Measurements from ENCODE around the gene PLPP3. TPM values are rescaled to one million over a fixed set of nuclear protein-coding genes. Genes with fewer than 3 reads are reported as not detected.
A peak's percentile ranks its signal among the peaks of the same experiment; 100 is the strongest.

The PLPP3 gene
- polyA plus RNA-seq, 1 of the 3 experiments (the other 2 are of a cell fraction) = 32.2 TPM

DNA sequence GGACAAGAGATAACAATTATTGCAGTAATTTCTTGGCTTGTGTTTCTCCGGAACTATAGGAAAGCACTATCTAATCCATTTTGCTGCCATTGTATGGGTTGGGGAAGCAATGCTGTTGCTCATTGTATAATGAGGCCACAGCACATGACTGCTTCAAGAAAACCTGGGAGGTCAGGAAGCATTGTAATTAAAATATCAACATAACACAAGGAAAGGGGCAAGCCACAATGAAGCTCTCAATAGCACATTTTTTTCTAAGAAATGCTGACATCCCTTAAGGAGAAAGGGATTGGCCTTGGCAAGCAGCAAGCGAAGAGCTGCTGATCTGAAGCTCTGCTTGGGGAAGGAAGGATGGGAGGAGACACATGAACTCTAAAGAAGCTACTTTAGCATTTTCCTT, 44.0 kb downstream of the PLPP3 start:
- DNase-seq = no peak
- H4K20me1 ChIP-seq (ENCODE audit: insufficient read depth) = peaks cover 6% of the 10 kb centered on the region; the same call in 1 of the 2 replicates
- no peaks in the 10 kb centered on the region for H3K9me3 ChIP-seq
- peaks cover 6% of the 10 kb centered on the region; the same call in 1 of the 2 replicates for H3K79me2 ChIP-seq (ENCODE audit: insufficient read depth)
- H3K27me3 ChIP-seq (ENCODE audit: insufficient read depth) = no peaks in the 10 kb centered on the region
- TF ChIP-seq PBX3 (IDR thresholded peaks at IDR 0.05) = no peak
- no peak for TF ChIP-seq TAF1 (IDR thresholded peaks at IDR 0.05; ENCODE audit: borderline replicate concordance, low read depth, low read length)
- no peak for TF ChIP-seq NFIC (IDR thresholded peaks at IDR 0.05; ENCODE audit: borderline replicate concordance)
- no peak for TF ChIP-seq YY1 (IDR thresholded peaks at IDR 0.05; ENCODE audit: low read depth)
- no peak for TF ChIP-seq USF1 (IDR thresholded peaks at IDR 0.05; ENCODE audit: borderline replicate concordance, low read depth)
- TF ChIP-seq POLR2AphosphoS5 (IDR thresholded peaks at IDR 0.05; ENCODE audit: low read depth, low read length) = no peak
- TF ChIP-seq RAD21 (IDR thresholded peaks at IDR 0.05; ENCODE audit: low read length) = no peak
- no peak for TF ChIP-seq SMC3 (IDR thresholded peaks at IDR 0.05; ENCODE audit: low read depth, low read length)
- TF ChIP-seq, protein P1, sequence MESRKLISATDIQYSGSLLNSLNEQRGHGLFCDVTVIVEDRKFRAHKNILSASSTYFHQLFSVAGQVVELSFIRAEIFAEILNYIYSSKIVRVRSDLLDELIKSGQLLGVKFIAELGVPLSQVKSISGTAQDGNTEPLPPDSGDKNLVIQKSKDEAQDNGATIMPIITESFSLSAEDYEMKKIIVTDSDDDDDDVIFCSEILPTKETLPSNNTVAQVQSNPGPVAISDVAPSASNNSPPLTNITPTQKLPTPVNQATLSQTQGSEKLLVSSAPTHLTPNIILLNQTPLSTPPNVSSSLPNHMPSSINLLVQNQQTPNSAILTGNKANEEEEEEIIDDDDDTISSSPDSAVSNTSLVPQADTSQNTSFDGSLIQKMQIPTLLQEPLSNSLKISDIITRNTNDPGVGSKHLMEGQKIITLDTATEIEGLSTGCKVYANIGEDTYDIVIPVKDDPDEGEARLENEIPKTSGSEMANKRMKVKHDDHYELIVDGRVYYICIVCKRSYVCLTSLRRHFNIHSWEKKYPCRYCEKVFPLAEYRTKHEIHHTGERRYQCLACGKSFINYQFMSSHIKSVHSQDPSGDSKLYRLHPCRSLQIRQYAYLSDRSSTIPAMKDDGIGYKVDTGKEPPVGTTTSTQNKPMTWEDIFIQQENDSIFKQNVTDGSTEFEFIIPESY (IDR thresholded peaks at IDR 0.05; ENCODE audit: borderline replicate concordance, low read depth) = no peak
- TF ChIP-seq RCOR1 (IDR thresholded peaks at IDR 0.05; ENCODE audit: low read length) = no peak
- TF ChIP-seq NRF1 (IDR thresholded peaks at IDR 0.05; ENCODE audit: low read depth, low read length) = no peak
- no peak for TF ChIP-seq SIN3A (IDR thresholded peaks at IDR 0.05; ENCODE audit: borderline replicate concordance, low read depth, low read length)
- TF ChIP-seq TCF12 (IDR thresholded peaks at IDR 0.05) = no peak
- TF ChIP-seq FOXJ3 (CRISPR knock-in tag; IDR thresholded peaks at IDR 0.05) = no peak
- no peak for TF ChIP-seq EZH2phosphoT487 (IDR thresholded peaks at IDR 0.05; ENCODE audit: borderline replicate concordance, low read depth)
- TF ChIP-seq, protein P2, sequence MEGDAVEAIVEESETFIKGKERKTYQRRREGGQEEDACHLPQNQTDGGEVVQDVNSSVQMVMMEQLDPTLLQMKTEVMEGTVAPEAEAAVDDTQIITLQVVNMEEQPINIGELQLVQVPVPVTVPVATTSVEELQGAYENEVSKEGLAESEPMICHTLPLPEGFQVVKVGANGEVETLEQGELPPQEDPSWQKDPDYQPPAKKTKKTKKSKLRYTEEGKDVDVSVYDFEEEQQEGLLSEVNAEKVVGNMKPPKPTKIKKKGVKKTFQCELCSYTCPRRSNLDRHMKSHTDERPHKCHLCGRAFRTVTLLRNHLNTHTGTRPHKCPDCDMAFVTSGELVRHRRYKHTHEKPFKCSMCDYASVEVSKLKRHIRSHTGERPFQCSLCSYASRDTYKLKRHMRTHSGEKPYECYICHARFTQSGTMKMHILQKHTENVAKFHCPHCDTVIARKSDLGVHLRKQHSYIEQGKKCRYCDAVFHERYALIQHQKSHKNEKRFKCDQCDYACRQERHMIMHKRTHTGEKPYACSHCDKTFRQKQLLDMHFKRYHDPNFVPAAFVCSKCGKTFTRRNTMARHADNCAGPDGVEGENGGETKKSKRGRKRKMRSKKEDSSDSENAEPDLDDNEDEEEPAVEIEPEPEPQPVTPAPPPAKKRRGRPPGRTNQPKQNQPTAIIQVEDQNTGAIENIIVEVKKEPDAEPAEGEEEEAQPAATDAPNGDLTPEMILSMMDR (IDR thresholded peaks at IDR 0.05) = no peak
- TF ChIP-seq REST (IDR thresholded peaks at IDR 0.05; ENCODE audit: low read depth, low read length) = no peak
- 94% methylated on average over 2 of the region's 2 CpGs for WGBS (ENCODE audit: low lambda C conversion rate)
- H3K9ac ChIP-seq = no peak overlapping the region
- no peak overlapping the region for H3K4me3 ChIP-seq (ENCODE audit: low read depth in 2 of 2, low read length in 1 of 2)
- H3K36me3 ChIP-seq (replicated peaks in 1 of 2; ENCODE audit: control insufficient read depth in 1 of 2, insufficient read depth in 2 of 2, low read length in 1 of 2) = peaks cover 5 to 59% of the 10 kb centered on the region in 2 experiments
- no peaks in the 10 kb centered on the region for H3F3A ChIP-seq (replicated peaks; ENCODE audit: insufficient read depth)
- no peaks in the 10 kb centered on the region for H3K9me2 ChIP-seq
- H3K4me2 ChIP-seq = no peak overlapping the region
- H3K4me1 ChIP-seq (ENCODE audit: control insufficient read depth in 1 of 2, insufficient read depth in 2 of 2, low read depth in 1 of 2, low read length in 1 of 2) = peaks cover 0 to 69% of the 10 kb centered on the region in 2 experiments; a peak in 2 of 4 replicates
- POLR2A ChIA-PET = no interaction called here
- no peak overlapping the region for H2AFZ ChIP-seq (ENCODE audit: low read depth)
- H3K27ac ChIP-seq (ENCODE audit: low read depth in 2 of 2, low read length in 1 of 2) = peak overlapping the region in 1 of 2 experiments; percentile 8; a peak in 2 of 4 replicates
- CTCF ChIA-PET = interaction anchor here (1.0 to 1.3 kb wide), 2 partner anchors 10 to 26 kb away, joined by 3 to 4 read pairs; no protein-coding TSS in a partner anchor

Measured in SK-N-SH (cell line).